Loucy (cell line): Measurements from ENCODE around the gene JAKMIP3.

Experiments
- CTCF ChIP-seq: fragments of 200-600 bp; sonication (generic); conservative IDR thresholded peaks from 2 replicates; pipeline ENCODE4 v1.5.1; 2014; ENCODE audit warnings: mild to moderate bottlenecking, antibody characterized with exemption, low read length
- EZH2phosphoT487 ChIP-seq: fragments of 200-600 bp; IDR thresholded peaks from 2 replicates; pipeline ENCODE4 v1.6.1; 2018; ENCODE audit warnings: antibody characterized with exemption, mild to moderate bottlenecking, moderate library complexity, borderline replicate concordance

GRCh38 chr10:132069849-132070182 is 4.1 kb downstream of the JAKMIP3 start:
- TF ChIP-seq CTCF (no peak), EZH2phosphoT487 (no peak)
